GM18499 (cell line): Measurements from ENCODE around the gene NDUFB2.
"Not testable (repeated sequence)": the region's sequence is repeated elsewhere in the genome, so short reads cannot be mapped to it uniquely, and the experiment has no call there.

Experiments used
- ATAC-seq: cut with Tn5 transposase; IDR thresholded peaks from one replicate; pipeline ENCODE4 v1.9.1; 2021; ENCODE audit warnings: moderate number of reproducible peaks; ENCODE audit not compliant: insufficient read depth, unreplicated experiment

NDUFB2 gene

DNA sequence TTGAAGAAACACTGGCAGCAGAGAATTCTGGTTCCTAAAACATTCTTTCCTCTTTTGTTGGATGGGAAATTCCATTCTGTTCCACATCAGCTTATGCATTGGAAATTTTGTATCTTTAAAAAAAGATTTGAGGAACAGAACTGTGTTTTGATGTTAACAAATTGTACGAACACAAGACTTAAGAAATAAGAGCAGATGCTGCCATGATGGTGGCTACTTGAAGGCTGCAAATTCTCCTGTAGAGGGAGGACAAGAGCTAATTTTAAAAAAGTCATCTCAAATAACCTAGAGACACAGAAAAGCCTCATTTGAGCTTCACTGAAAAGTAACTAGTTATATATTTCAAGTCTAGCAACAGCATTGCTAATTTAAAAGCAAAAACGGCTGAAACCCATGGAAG is 29.8 kb downstream of the NDUFB2 start:
- ATAC-seq = no peak

DNA sequence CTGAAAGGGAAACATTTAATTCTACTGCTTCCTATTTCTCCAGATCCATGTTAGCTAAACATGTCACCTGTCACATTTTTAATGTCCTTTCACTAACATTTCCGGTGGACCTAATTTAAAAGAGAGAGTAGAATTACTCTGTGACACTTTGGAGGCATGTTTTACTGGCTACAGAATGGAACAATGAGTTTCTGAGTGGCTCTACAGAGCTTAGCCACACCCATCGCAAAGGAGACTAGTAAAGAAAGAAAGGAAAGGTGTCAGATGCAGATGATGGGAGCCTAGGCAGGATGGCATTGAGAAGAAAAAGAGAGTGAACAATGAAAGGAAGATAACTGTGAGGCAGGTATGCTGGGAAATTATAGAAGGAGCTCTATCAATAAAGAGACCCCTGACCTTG is 35.9 kb downstream of the NDUFB2 start:
- ATAC-seq = no peak

DNA sequence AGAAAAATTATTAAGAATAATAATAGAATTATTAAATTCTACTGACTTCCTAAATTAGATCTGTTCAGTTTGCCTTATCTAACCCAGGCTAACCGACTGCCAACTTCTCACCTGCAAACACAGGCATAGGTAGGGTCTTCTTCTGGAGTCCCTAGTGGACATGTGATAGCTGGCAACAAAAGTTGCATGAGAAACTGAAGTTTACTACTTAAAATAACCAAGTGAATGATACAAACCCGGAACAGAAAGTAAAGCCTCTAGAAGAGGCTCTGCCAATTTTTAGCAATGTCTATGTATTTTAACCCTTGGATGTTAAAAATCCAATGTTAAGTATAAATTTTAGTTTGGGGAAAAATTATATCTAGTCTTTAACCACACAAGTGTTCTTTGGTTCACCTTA is 37.6 kb downstream of the NDUFB2 start:
- no peak for ATAC-seq

DNA sequence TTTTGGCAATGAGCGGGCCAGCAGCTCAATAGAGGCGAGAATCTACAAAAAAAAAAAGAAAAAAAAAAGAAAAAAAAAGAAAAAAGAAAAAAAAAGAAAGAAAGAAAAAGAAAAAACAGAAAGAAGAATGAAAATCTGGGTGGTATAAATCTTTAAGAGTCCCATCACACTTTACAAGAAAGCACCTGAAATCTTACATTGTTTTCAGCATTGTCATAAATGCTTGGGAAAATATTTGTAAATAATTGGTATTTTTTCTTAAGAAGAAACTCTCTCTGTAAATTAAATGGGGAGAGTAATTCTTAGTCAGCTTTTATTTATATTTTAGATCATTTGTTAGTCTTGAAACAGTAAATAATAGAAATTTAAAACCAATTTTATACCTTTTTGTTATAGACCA is 38.2 kb downstream of the NDUFB2 start:
- ATAC-seq = no peak

DNA sequence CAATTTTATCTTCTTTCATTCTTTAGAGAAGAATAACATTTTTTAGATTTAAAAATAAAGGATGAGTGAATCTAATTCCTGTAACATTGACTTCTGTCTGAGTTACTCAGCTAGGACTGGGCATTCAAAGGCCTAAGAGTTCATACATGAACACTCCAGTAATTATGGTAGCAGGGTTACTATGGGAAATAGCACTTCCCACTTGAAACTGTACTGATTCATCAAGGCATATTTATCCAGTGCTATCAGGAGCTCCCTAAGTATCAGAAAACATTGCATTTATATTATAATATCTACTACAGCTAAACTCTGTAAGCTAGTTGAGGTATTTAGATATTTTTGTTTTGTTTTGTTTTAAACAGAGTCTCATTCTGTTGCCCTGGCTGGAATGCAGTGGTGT is 41.8 kb downstream of the NDUFB2 start:
- no peak for ATAC-seq

DNA sequence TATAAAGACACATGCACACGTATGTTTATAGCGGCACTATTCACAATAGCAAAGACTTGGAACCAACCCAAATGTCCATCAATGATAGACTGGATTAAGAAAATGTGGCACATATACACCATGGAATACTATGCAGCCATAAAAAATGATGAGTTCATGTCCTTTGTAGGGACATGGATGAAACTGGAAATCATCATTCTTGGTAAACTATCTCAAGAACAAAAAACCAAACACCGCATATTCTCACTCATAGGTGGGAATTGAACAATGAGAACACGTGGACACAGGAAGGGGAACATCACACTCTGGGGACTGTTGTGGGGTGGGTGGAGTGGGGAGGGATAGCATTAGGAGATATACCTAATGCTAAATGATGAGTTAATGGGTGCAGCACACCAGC is 46.7 kb downstream of the NDUFB2 start:
- not testable (repeated sequence) for ATAC-seq

DNA sequence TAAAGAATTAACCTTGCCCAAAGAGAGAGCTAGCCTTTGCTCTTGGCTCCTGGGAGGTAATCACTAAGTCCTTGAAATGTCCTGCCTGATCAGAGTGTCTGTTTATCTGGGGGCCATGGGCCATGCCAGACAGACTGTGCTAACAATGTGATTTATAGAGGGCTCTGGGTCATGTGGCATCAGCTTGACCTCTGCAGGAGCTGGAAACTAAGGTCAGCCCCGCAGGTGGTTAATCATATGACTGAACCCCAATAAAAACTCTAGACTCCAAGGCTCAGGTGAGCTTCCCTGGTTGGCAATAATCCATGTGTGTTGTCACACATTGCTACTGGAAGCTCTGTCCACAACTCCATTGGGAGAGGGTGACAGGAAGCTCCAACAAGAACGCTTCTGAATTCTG is 47.5 kb downstream of the NDUFB2 start:
- no peak for ATAC-seq

DNA sequence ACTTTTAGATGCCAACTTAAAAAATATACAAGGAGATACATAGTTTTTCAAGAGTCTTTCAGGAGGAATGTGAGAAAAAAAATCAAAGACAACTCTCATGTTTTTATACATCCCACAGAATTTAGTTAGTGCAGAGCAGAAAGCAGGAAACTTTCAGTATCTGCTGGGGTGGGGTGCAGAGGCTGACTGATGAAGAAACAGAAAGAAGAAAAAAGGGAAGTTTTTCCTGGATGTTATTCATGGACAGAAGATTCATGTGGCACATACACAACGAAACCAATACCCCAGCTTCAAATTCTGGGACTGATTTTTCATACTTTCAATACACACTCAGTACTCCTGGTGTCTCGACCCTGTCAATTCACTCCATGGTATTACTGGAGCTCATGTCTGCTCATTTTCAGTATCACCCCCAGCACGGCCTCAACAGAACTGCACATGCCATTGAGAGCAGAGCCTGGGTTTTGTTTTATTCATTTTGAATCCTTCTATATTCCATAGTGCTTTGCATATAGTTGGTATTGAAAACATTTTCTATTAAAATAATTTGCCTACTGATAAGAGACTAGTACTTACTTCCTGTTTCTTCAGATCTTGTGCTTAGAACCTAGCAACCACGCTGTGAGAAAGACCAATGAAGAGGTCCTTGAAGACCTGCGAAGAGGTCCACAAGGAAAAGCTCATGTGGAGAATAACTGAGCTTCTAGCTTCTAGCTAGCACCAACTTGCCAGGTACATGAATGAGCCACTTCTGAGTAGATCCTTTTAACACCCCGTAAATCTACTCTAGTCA is 49.0 kb downstream of the NDUFB2 start:
- ATAC-seq = no peak

DNA sequence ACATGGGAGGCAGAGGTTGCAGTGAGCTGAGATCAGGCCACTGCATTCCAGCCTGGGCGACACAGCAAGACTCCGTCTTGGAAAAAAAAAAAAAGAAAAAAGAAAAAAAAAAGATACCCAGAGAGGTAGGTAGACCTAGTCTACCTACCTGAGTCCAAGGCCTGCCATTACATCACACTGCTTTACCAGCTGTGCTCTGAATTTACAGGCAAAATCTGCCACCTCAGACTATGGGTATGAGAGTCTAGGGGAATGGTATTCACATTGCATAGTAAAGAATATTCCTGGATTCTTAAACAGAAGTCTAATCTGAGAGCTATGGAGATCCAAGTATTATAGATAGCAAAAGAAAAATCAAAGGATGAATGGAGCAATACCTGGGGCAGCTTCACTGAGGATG is 50.2 kb downstream of the NDUFB2 start:
- no peak for ATAC-seq

DNA sequence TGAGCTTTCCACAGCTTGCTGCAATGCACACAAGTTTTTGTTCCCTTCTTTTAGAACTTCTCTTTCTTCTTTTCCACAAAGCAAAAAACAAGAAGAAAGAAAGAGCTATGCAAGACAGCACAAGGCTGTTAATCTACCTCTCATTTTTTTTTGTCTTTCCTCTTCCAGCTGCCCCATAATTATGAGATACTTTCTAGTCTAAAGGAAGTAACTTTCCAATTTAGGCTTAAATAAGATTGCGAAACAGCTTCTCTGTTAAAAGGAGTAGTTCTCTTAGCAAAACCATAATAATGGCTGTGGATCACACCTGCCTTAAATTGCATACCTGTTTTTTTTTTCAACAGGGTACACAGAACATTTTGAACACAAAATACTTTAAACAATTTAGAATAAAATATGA is 56.0 kb downstream of the NDUFB2 start:
- ATAC-seq = no peak

DNA sequence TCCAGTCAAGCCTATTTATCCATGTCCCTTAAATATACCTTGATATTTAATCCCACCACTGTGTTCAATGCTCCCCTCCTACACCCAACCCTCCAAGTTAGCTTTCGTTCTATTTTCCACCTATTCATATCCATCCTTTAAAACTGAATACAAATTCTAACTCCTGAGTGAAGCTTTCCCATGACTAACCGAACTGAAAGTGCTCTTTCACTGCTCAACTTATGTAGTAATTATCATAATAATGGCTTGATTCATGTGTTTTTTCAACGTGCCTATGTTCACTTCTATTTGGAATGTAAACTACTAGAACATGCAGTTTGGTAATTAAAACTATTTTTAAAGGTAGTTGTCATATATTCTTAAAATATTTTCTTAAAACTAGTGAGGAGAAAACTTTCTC is 58.0 kb downstream of the NDUFB2 start:
- no peak for ATAC-seq
